ENCODE results near the gene ARL15. TPM values are rescaled to one million over a fixed set of nuclear protein-coding genes. Genes with fewer than 3 reads are reported as not detected.

ARL15 gene
- total RNA-seq, 2 donors from 2014 or later = 14.3 to 24.1 TPM

DNA sequence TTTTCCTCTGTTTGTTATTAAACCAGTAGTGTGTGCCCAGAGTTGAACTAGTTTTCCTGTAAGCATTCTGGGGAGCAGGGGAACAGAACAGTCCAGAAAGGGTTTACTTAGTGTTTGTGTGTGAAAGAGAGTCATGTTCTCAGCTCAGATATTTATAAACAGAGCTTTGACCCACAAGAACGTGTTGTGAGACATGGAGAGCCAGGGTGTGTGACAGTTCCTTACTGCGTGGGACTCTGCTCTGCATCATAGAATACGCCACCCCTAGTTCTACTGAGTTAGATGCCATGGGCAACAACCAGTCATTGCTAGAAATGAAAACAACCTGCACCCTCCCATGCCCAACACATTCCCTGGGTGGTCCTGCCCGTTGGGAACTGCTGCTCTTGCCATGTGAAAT, 419.2 kb downstream of the ARL15 start:
- no peaks in the 10 kb centered on the region for H3K36me3 ChIP-seq (replicated peaks in 1 of 2; ENCODE audit: insufficient read depth in 1 of 2, low read depth in 2 of 2)
- no peaks in the 10 kb centered on the region for H3K27me3 ChIP-seq
- TF ChIP-seq, protein P1, sequence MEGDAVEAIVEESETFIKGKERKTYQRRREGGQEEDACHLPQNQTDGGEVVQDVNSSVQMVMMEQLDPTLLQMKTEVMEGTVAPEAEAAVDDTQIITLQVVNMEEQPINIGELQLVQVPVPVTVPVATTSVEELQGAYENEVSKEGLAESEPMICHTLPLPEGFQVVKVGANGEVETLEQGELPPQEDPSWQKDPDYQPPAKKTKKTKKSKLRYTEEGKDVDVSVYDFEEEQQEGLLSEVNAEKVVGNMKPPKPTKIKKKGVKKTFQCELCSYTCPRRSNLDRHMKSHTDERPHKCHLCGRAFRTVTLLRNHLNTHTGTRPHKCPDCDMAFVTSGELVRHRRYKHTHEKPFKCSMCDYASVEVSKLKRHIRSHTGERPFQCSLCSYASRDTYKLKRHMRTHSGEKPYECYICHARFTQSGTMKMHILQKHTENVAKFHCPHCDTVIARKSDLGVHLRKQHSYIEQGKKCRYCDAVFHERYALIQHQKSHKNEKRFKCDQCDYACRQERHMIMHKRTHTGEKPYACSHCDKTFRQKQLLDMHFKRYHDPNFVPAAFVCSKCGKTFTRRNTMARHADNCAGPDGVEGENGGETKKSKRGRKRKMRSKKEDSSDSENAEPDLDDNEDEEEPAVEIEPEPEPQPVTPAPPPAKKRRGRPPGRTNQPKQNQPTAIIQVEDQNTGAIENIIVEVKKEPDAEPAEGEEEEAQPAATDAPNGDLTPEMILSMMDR (IDR thresholded peaks at IDR 0.05) = no peak
- no peak for TF ChIP-seq POLR2A (IDR thresholded peaks at IDR 0.05)
- H3K9me3 ChIP-seq = no peaks in the 10 kb centered on the region
- H3K4me3 ChIP-seq = no peak overlapping the region
- H3K27ac ChIP-seq = no peak overlapping the region
- 56 to 70% methylated on average over 4 of the region's 4 CpGs for WGBS, 2 donors
- intact Hi-C loops (cut with DNase I) = no loop called here
- H3K4me1 ChIP-seq = no peaks in the 10 kb centered on the region
- ATAC-seq (no peak), DNase-seq (no peak)

DNA sequence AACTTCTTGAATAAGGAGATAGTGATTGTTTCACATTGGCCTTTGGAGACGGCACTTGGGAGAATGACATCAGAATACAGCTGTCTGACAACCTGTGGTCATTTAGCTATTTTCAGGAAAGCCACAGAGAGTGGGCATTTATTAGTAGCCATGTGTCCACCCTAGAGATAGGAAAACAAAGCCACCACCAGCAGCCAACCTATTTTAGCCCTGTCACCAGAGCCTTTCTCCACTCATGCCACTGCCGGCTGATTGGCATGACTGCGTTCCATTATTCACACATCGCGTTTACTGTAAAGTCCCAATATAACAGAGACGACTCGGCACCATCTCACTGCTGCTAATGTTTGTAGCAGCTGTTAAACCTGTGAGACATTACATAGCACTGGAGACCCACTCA, 419.9 kb downstream of the ARL15 start:
- TF ChIP-seq POLR2A (IDR thresholded peaks at IDR 0.05) = no peak
- TF ChIP-seq, protein P1 (IDR thresholded peaks at IDR 0.05) = no peak
- ATAC-seq (no peak), DNase-seq (no peak)
- H3K36me3 ChIP-seq (replicated peaks in 1 of 2; ENCODE audit: insufficient read depth in 1 of 2, low read depth in 2 of 2) = no peaks in the 10 kb centered on the region
- H3K4me1 ChIP-seq = no peaks in the 10 kb centered on the region
- WGBS, 2 donors = 91 to 92% methylated on average over 7 of the region's 7 CpGs
- H3K27me3 ChIP-seq = no peaks in the 10 kb centered on the region
- no peak overlapping the region for H3K27ac ChIP-seq
- intact Hi-C loops (cut with DNase I) = no loop called here
- no peak overlapping the region for H3K4me3 ChIP-seq
- no peaks in the 10 kb centered on the region for H3K9me3 ChIP-seq

DNA sequence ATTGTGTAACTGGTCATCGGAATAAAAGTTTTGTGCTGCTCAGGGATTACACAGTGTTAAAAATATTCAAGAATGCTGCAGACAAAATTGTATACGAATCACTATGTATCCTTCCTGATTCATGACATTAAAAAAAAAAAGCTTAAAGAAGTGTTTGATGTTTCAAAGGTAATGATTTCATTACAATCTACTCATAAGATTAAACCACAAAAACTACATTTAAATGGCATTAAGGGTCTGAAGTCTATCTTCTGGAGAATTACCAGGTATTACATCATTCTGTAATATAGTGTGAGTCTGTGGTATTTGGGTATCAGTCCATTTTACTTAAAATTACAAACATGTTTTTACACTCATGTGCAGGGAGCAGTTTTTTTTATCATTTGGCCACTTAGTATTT, 425.5 kb downstream of the ARL15 start:
- DNase-seq (no peak), ATAC-seq (no peak)
- Histone ChIP-seq H3K9me3 (no peaks in the 10 kb centered on the region), H3K27ac (no peak overlapping the region), H3K4me1 (no peaks in the 10 kb centered on the region), H3K27me3 (no peaks in the 10 kb centered on the region), H3K4me3 (no peak overlapping the region), H3K36me3 (replicated peaks in 1 of 2; ENCODE audit: insufficient read depth in 1 of 2, low read depth in 2 of 2) (no peaks in the 10 kb centered on the region)
- TF ChIP-seq POLR2A (IDR thresholded peaks at IDR 0.05) = no peak
- TF ChIP-seq, protein P1 (IDR thresholded peaks at IDR 0.05) = no peak
- 78 to 81% methylated on average over 2 of the region's 2 CpGs for WGBS, 2 donors
- intact Hi-C loops (cut with DNase I) = no loop called here

DNA sequence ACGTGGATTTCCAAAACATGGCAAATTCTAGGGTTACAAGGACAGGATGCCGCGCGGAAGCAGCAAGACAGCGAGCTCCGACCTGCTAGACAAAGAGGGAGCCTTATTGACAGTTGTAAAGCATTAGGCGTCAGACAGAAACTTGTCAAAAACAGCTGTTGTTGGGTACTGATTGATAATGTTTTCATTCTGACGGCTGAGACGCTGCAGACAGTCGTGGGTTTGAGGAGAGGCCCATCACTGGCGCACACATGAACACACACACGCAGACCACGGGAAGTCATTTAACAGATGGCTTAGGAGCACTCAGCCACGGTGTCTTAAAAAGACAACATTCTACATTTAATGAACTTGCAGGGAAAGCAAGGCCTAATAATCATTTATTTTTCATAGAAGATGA, 426.0 kb downstream of the ARL15 start:
- Histone ChIP-seq H3K27me3 (no peaks in the 10 kb centered on the region), H3K4me1 (no peaks in the 10 kb centered on the region), H3K36me3 (replicated peaks in 1 of 2; ENCODE audit: insufficient read depth in 1 of 2, low read depth in 2 of 2) (no peaks in the 10 kb centered on the region), H3K4me3 (no peak overlapping the region), H3K9me3 (no peaks in the 10 kb centered on the region), H3K27ac (no peak overlapping the region)
- DNase-seq (no peak), ATAC-seq (no peak)
- intact Hi-C loops (cut with DNase I) = no loop called here
- TF ChIP-seq POLR2A (IDR thresholded peaks at IDR 0.05) = no peak
- TF ChIP-seq, protein P1 (IDR thresholded peaks at IDR 0.05) = no peak
- WGBS, 2 donors = 64 to 76% methylated on average over 14 of the region's 14 CpGs

- DNase-seq (no peak), ATAC-seq (no peak)
- H3K27me3 ChIP-seq = no peaks in the 10 kb centered on the region
- H3K9me3 ChIP-seq = no peaks in the 10 kb centered on the region
- H3K4me1 ChIP-seq = no peaks in the 10 kb centered on the region
- no peak overlapping the region for H3K27ac ChIP-seq
- TF ChIP-seq, protein P1 (IDR thresholded peaks at IDR 0.05) = no peak
- no peak for TF ChIP-seq POLR2A (IDR thresholded peaks at IDR 0.05)
- no peaks in the 10 kb centered on the region for H3K36me3 ChIP-seq (replicated peaks in 1 of 2; ENCODE audit: insufficient read depth in 1 of 2, low read depth in 2 of 2)
- intact Hi-C loops (cut with DNase I) = no loop called here
- H3K4me3 ChIP-seq = no peak overlapping the region
Measured at GRCh38 chr5:53882676-53883031, 427.7 kb downstream of the ARL15 start.
